Coronary artery (tissue), 2 donors: ENCODE measurements around the gene IGDCC3.

ENCODE experiments used
- DNase-seq: peaks from one replicate; pipeline ENCODE4 v3.0.0-alpha.2; 2017; ENCODE audit warnings: low spot score
- H3K27ac ChIP-seq, 2 donors: fragments of 200-600 bp; sonication (generic); one replicate each; pipeline ENCODE4 v1.5.1; 2016 to 2019
- H3K4me3 ChIP-seq: fragments of 200-600 bp; sonication (generic); 2 replicates; pipeline ENCODE4 v1.5.1; 2016; ENCODE audit warnings: mild to moderate bottlenecking, moderate library complexity
- CTCF ChIP-seq: fragments of 200-600 bp; sonication (generic); IDR thresholded peaks from one replicate; pipeline ENCODE4 v1.5.1; 2019; ENCODE audit warnings: antibody characterized with exemption

IGDCC3 gene

GRCh38 chr15:65386886-65387285 lies 9.1 kb upstream of the IGDCC3 start:
- no peak overlapping the region for H3K27ac ChIP-seq
- no peak for DNase-seq

GRCh38 chr15:65386376-65386775 lies 8.6 kb upstream of the IGDCC3 start:
- DNase-seq: no peak
- peak overlapping the region in 1 of 2 donors; percentile 51 for H3K27ac ChIP-seq
- H3K4me3 ChIP-seq: no peak overlapping the region
- no peak for TF ChIP-seq CTCF

More at GRCh38 chr15:65386886-65387285, 9.1 kb upstream of the IGDCC3 start:
- no peak for TF ChIP-seq CTCF
- no peak overlapping the region for H3K4me3 ChIP-seq

GRCh38 chr15:65385870-65386258 lies 8.1 kb upstream of the IGDCC3 start:
- no peak for TF ChIP-seq CTCF
- DNase-seq: no peak
- Histone ChIP-seq H3K4me3 (peak overlapping the region; percentile 72), H3K27ac (peak overlapping the region in 1 of 2 donors; percentile 51)

- peak overlapping the region; percentile 72 for H3K4me3 ChIP-seq
- H3K27ac ChIP-seq: peak overlapping the region in 1 of 2 donors; percentile 73
- peak; percentile 88 for DNase-seq
- TF ChIP-seq CTCF: peak; percentile 84
These were observed 7.4 kb upstream of the IGDCC3 start for GRCh38 chr15:65384895-65385869.

- no peak for TF ChIP-seq CTCF
These were observed 6.7 kb upstream of the IGDCC3 start for GRCh38 chr15:65384505-65384894.

GRCh38 chr15:65383991-65384390 lies 6.2 kb upstream of the IGDCC3 start:
- no peak for DNase-seq
- H3K4me3 ChIP-seq: no peak overlapping the region
- TF ChIP-seq CTCF: no peak
- H3K27ac ChIP-seq: no peak overlapping the region

More at GRCh38 chr15:65384505-65384894, 6.7 kb upstream of the IGDCC3 start:
- H3K27ac ChIP-seq: peak overlapping the region in 1 of 2 donors; percentile 73
- DNase-seq: no peak
- peak overlapping the region; percentile 72 for H3K4me3 ChIP-seq

- DNase-seq: no peak
- no peak for TF ChIP-seq CTCF
- H3K4me3 ChIP-seq: no peak overlapping the region
- H3K27ac ChIP-seq: no peak overlapping the region
These were observed 5.7 kb upstream of the IGDCC3 start for GRCh38 chr15:65383456-65383855.
